Fibroblast of the aortic adventitia (primary cell): ENCODE results near the gene RAC2. TPM values are rescaled to one million over a fixed set of nuclear protein-coding genes. Genes with fewer than 3 reads are reported as not detected.

ENCODE experiments used
- DNase-seq: peaks from one replicate; pipeline ENCODE4 v3.0.0-alpha.2; 2010; ENCODE audit warnings: low read depth
- H3K4me3 ChIP-seq: 2 replicates; pipeline ENCODE4 v1.5.1; 2011; ENCODE audit warnings: low read depth, mild to moderate bottlenecking, control low read depth, low read length, moderate library complexity
- total RNA-seq: library from RNA; depleted of rRNA; stranded (reverse); fragments of >200 nt; gene quantifications from 2 replicates; pipeline ENCODE4 v1.2.3, GENCODE V29; 2012; ENCODE audit warnings: low replicate concordance
- TF ChIP-seq, protein P1 (sequence below): IDR thresholded peaks from 2 replicates; pipeline ENCODE4 v1.5.1; 2011; ENCODE audit warnings: mild to moderate bottlenecking, low read length, control low read depth, inconsistent platforms; ENCODE audit not compliant: insufficient read depth

The RAC2 gene
- total RNA-seq, 1 donor, result 14.4 TPM

DNA sequence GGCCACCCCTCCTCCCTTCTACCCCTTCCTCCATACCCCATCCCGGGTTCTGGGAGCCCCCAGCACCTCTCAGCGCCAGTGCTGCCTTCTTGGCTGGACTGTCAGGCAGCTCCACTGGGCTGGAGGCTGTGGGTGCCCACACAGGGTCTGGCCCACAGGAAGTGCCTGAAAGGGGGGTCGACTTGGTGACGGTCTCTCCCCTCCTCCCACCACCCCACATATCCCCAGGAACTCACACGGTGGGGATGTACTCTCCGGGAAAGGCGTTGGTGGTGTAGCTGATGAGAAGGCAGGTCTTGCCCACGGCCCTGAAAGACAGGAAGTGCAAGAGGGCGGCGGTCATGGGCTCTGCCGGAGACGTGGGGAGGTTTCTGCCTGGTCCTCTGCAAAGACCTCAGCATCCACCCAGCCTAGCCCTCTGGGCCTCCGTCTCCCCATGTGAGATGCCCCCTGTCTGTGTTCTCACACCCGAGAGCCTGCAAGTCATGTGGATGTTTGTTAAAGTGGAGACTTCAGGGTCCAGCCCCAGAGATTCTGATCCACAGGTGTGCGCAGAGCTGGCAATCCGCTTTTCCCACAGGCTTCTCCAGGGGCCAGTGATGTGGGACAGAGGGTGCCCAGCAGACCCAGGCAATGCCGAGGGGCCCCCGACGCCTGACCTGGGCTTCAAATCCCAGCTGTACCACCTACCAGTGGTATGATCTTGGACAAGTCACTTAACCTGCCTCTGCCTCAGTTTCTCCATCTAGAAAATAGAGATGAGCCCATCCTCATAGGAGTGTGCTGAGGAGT, 2.5 kb downstream of the RAC2 start:
- TF ChIP-seq, protein P1, sequence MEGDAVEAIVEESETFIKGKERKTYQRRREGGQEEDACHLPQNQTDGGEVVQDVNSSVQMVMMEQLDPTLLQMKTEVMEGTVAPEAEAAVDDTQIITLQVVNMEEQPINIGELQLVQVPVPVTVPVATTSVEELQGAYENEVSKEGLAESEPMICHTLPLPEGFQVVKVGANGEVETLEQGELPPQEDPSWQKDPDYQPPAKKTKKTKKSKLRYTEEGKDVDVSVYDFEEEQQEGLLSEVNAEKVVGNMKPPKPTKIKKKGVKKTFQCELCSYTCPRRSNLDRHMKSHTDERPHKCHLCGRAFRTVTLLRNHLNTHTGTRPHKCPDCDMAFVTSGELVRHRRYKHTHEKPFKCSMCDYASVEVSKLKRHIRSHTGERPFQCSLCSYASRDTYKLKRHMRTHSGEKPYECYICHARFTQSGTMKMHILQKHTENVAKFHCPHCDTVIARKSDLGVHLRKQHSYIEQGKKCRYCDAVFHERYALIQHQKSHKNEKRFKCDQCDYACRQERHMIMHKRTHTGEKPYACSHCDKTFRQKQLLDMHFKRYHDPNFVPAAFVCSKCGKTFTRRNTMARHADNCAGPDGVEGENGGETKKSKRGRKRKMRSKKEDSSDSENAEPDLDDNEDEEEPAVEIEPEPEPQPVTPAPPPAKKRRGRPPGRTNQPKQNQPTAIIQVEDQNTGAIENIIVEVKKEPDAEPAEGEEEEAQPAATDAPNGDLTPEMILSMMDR, result no peak
- no peak for DNase-seq
- no peak overlapping the region for H3K4me3 ChIP-seq

DNA sequence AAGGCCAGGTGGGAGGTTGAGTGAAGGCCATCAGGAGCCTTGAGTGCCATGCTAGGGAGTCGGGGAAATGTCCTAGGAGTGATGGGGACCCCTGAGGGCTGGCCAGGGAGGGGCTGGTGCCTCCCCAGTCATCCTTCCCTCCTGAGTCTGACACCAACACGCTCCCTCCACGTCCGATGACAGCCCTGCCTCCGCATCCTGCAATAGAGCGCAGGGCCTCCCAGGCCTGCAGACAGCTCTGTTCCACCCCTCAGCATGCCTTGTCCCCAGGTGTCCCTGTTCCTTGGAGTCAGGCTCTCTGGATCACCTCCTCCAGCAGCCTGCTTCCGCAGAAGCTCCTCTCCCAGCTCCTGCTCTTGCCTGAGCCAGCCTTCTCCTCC, 3.1 kb downstream of the RAC2 start:
- H3K4me3 ChIP-seq, result no peak overlapping the region
- no peak for DNase-seq
- TF ChIP-seq, protein P1, result no peak

DNA sequence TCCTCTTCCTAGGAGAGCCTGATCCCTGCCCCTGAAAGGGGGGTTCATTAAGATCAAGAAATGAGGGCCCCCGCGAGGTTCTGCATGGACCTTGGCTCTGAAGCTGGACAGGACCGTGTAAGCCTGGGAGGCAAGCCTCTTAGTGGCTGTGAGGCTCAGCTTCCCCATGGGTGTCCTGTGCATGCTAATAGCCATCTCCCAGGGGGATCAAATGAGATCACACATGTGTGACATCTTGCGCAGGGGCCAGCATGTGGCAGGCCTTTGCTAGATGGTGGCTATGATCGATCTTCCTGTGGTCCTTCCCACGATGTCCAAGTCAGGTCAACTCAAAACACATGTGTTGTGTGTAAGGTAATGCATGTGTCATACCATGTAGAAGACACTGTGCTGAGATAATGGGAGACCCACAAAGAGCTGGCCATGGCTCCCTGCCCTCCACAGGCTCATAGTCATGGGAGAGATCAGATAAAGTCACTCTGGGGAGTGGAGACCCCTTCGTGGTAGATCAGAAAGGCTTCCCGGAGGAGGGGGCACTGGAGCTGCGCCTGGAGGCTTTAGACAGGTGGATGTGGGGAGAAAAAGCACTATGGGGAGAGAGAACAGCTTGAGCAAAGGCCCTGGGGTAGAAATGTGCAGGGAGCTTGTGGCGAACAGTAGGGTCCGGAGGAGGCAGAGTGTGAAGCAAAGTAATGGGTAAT, 3.7 kb downstream of the RAC2 start:
- no peak overlapping the region for H3K4me3 ChIP-seq
- DNase-seq, result no peak
- TF ChIP-seq, protein P1, result no peak

DNA sequence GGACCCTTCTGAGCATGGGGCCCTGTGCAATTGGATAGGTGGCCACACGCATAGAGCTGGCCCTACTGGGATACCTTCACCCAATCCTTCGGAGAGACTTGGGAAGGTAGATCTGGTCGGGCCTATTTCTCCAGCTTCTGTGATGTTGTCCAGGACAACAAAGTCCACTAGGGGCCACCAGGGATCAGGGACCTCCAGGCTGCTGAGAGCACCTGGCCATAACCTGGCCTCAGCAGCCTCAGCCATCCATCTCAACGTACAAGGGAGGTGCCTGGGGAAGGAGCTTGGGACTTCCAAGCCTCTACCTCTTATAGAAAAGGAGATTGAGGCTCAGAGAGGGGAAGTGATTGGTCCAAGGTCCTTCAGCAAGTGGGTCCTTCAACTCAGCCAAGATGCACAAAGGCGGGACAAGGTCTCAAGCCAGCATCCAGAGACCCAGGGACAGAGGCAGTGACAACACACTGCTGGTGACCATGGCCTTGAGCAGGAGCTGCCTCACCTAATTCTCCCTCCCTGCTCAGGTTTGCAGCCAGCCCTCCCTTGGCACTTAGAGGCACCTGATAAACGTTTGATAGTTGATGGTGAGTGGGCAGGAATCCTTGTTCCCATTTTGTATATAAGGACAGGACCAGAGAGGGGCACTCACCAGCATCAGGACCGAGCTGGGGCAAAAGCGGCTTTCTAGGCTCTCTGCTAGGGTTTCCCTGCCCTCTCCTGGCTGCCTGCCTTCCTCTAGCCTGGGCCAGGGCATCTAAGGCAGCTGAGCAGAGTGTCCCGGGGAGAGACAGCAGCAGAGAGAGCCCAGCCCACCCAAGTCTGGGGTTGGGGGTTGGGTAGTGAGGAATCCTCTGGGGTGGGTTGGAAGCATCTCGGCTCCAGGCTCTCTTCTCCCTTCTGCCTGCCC, 4.5 kb downstream of the RAC2 start:
- TF ChIP-seq, protein P1, result no peak
- H3K4me3 ChIP-seq, result no peak overlapping the region
- no peak for DNase-seq

DNA sequence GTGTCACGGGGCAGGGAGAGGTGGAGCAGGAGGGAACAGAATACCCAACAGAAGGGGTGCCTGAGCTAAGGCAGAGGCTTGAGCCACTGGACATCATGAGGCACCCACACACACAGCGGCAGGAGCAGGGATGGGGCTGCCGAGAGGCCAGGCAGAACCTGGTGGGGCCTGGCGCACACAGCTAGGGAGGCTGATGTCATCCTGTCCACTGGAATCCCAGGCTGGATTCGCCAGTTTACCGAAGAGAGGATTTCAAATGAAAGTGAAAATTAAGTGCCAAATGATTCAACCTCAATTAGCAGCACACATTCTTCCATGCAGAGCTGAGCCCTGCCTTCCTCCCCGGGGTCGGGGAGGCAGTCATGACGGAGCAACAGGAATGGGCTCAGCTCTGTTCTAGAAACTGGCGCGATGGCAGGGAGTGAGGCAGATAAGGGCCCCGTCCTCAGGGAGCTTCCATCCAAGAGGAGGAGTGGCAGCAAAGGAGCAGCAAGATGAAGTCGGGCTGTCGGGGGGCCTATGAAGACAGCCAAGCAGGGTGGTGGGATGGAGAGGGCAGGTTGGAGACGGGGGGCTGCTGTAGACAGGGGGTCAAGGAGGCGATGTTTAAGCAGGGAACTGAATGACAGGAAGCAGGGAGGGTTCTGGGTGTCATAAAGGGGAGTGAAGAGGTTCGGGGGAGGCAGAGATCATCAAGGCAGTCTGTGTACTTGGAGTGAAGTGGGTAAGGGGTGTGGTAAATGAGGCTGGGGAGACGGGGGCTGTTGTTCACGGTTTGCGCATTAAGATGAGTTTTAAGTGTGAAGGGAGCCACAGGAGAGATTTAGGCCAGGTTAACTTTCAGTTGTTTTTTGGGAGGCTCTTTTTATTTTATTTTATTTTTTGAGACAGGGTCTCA, 6.4 kb downstream of the RAC2 start:
- no peak overlapping the region for H3K4me3 ChIP-seq
- TF ChIP-seq, protein P1, result no peak
- DNase-seq, result peak; percentile 43
